GM19438 (cell line): ENCODE results near the gene MON1A.

Source experiments
- ATAC-seq: cut with Tn5 transposase; IDR thresholded peaks from one replicate; pipeline ENCODE4 v1.9.1; 2021; ENCODE audit warnings: low read depth; ENCODE audit not compliant: unreplicated experiment

Gene MON1A

DNA sequence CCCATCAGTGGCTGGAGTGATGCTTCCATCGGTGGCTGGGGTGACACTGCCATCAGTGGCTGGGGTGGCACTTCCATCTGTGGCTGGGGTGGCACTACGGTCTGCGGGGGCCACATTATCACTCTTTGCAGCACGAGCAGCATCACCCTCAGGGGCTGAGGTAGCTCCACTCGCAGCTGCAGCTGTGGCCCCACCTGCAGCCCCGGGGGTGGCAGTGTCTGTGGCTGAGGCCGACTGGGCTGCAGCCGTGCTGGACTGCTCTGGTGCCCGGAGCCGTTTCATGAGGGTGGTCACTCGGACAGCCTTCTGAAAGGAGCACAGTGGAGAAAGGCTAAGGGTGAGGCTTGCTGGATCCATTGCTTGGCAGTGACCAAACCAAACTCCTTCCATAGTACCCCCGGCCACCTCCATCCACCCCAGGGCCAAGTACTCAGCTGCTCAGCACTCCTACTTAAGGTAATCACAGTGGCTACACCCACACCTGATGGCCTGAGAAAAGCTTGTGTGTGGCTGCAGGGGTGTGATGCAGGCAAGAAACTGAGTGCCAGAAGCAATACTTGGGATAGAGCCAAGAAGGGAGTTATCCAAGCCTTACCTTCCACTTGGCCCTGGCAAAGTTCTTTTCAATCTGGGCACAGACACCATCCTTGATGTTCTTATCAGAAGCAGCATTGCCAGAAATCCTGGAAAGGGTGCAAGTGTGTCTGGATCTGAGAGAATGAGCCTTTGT is 69.9 kb downstream of the MON1A start:
- ATAC-seq = no peak
